CD4-positive, alpha-beta T cell treated with Interleukin-15 for 1 hour (primary cell): ENCODE data around the gene RNF166.

Experiments used
- DNase-seq: peaks from one replicate; pipeline ENCODE4 v3.0.0-alpha.2; 2020

Gene RNF166

DNA sequence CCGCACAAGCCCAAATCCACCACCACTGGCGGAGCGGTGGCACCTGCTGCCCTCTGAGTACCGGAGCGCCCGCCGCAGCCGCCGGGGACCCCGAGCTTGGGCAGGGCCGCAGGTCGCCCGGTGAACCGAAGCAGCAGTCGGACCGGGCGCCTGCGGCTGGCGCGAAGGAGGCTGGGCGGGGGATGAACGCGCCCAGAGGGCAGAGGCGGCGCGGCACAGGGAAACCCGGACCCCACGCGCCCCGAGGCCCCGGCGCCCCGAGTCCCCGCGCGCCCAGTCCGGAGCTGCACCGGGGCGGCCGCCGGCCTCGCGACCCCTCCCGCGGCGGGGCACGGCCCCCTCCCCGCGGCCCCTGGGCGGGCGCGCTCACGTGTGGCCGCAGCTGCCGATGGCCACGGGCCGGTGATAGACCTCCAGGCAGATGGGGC lies 393 bp downstream of the RNF166 start:
- DNase-seq, result no peak

- peak; percentile 47 for DNase-seq
Measured at GRCh38 chr16:88705076-88705684, 1.0 kb downstream of the RNF166 start.

- peak; percentile 71 for DNase-seq
Measured at GRCh38 chr16:88703486-88704309, 2.5 kb downstream of the RNF166 start.

GRCh38 chr16:88702371-88703210 lies 3.6 kb downstream of the RNF166 start:
- DNase-seq, result no peak

DNA sequence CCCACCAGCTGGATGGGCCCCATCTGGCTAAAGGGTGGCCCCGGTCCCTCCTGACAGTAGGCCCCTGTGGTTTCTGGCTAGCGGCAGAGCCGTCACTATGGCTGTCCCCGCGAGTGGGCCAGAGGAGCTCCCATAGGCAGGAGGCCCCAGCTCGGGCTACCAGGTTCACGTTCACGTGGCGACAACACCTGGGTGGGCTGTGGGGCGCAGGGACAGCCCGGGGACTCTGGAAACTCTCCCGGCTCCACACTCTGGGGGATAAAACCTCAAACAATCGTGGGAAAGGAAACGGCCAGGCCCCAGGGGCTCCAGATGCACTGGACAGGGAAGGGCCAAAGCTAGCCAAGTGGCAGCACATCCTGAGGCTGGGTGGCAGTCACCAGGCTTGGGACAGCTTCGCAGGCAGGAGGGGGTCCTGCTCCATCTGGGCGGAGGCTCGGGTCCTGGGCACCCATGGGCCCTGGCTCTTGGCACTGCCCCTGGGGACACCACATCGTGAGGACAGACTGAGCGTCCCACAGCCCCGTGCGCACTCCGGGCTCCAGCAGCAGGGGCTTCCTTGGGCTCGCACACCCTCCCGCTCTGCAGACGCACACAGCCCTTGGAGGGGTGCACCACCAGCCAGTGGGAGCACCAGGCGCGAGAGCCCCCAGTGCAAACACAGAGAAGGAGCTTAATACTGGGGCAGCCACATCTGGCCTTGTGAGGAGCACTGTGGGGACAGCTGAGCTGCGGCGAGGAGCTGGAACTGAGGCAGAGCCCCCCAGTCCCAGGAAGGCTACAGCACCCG lies 4.4 kb downstream of the RNF166 start:
- DNase-seq, result no peak

GRCh38 chr16:88700636-88701482 lies 5.3 kb downstream of the RNF166 start:
- DNase-seq, result peak; percentile 95

GRCh38 chr16:88700322-88700635 lies 5.9 kb downstream of the RNF166 start:
- DNase-seq, result no peak

DNA sequence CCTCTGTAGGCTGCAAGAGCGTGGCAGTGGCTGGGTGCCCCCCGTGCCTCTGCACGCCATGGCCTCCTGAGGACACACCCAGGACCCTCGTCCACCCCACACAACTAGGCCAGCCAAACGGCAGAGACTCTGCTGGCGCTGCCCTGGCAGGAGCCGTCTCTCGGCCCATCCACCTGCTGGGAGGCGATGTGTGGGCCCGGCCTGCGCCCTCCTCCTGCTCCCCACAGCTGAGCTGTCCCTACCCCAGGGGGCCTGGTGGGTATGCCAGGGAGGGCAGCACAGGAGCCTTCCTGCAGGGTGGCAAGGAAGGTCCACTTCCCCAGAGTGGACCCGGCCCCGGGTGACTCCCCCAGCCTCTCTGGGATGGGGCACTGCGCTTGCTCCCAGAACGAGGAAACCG lies 7.0 kb downstream of the RNF166 start:
- no peak for DNase-seq

DNA sequence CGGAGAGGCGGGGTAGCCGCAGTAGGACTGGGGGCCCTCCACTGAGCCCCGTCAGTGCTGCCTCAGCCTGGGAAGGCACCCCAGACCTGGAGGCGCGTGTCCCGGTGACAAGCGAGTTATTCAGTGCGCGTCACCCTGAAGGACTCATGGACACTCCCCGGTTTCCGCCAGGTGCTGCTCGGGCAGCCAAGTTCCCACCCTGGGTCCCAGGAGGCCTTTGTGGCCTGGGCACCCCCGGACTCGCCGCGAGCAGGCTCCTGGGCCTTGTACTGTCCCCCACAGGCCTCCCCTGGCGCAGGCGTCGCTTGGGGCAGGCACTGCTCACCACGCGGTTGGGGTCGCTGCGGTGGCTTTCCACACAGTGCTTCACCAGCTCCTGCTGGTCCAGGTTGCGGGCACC lies 7.6 kb downstream of the RNF166 start:
- no peak for DNase-seq

GRCh38 chr16:88697831-88698615 lies 8.2 kb downstream of the RNF166 start:
- no peak for DNase-seq

DNA sequence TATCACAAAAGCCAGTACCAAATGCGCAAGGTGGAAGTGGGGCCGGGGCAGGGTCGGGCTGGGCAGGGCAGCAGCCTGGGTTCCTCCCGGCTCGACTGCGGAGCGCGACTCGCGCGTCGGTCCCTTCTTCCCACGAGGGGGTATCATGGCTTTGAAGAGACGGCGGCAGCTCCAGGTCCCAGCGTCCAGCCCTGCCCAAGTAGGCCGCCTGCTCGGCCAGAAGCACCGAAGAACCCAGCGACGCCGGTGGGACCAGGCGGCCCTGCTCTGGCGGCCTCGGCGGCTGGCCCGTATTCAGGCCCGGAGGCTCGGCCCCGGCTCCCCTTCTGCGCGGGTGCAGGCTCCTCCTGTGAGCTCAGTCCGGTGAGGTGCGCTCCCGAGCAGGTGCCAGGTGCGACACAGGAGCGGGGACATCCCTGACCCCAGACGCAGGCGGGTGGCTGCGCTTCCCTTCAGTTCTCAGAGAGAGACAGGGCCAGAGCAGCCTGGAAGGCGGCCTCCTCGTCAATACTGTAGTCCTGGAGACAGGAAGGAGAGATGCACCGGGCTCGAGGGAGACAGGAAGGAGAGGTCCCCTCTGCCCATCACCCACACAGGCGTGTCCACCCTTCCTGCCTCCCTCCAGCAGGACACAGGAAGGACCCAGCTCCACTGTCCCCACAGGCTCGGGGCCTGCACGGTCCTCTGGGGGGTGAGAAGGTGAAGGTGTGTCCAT lies 8.9 kb downstream of the RNF166 start:
- no peak for DNase-seq

- DNase-seq, result no peak
Measured at GRCh38 chr16:88696441-88696840, 9.8 kb downstream of the RNF166 start.

GRCh38 chr16:88695753-88696152 lies 10.5 kb downstream of the RNF166 start:
- DNase-seq, result no peak

- DNase-seq, result no peak
Measured at GRCh38 chr16:88695218-88695617, 11.0 kb downstream of the RNF166 start.

GRCh38 chr16:88694221-88695087 lies 11.8 kb downstream of the RNF166 start:
- no peak for DNase-seq

DNA sequence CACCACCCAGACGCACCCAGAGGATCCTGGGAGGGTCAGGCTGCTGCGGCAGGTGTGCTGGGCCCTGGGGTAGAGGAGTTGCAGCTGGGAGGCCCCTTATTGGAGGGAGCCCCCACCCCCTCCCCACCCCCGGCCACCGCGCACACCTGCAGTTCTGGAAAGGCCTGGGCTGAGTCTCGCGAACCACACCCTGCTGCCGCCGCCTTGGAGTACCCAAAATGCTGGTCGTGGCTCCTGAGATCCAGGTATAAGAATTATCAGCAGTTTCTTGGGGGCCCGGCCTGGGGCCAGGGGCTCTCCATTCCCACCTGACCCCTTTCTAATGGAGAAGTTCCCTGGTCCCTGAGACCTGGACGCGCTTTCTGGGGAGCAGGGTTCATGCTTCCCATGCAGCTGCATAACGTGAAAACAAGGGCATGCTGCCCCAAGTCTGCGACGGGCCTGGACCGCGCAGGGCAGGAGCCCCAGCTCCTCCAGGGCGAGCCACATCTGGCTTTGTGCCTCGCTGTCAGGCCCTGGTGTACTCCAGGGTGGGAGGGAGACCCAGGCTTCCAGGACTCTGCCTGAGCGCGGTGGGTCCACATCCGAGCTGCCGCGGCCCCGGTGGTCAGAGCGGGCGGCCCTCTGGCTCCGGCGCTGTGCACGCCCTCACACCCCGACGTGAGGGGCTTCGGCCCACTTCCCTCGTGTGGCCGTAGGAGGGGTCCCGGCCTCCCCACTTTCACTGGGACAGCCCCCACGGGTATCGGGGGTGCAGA lies 12.6 kb downstream of the RNF166 start:
- no peak for DNase-seq

- no peak for DNase-seq
Measured at GRCh38 chr16:88692861-88693260, 13.3 kb downstream of the RNF166 start.

- DNase-seq, result peak; percentile 69
Measured at GRCh38 chr16:88691924-88692560, 14.2 kb downstream of the RNF166 start.
